ENCODE data around the gene CDC42. TPM values are rescaled to one million over a fixed set of nuclear protein-coding genes. Genes with fewer than 3 reads are reported as not detected.

CDC42 gene
- polyA plus RNA-seq, 3 donors = 210 to 731 (median 606) TPM

DNA sequence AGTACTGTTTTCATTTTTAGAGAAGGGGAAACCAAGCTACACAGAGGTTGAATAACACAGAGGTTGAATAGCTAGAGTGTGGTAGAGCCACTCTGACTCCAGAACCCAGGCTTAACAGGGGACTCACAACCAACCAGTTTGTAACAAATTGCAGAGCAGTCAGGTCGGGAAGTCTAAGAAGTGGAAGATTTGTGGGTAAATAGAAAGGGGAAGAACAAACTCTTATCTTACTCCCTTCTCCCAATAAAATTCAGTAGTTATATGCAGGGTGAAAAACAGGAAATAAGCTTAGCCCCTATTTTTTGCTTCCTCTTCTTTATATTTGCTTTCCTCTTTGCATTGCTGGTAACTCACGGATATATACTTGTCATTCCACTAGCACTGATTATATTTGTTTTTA lies 23.2 kb downstream of the CDC42 start:
- no peak overlapping the region for H2AFZ ChIP-seq (ENCODE audit: insufficient read depth, low read depth, low read length, poor library complexity, severe bottlenecking)
- peak; percentile 30 to 64 (median 47) for DNase-seq
- H3K9me3 ChIP-seq (replicated peaks in 1 of 2; ENCODE audit: control insufficient read depth in 1 of 2, insufficient read depth in 1 of 2, low read length in 2 of 2) = no peaks in the 10 kb centered on the region
- H3K9ac ChIP-seq (ENCODE audit: insufficient read depth, low read length, poor library complexity, severe bottlenecking) = no peak overlapping the region
- no peaks in the 10 kb centered on the region for H3K27me3 ChIP-seq (ENCODE audit: control insufficient read depth in 2 of 2, insufficient read depth in 2 of 2, low read length in 2 of 2)
- H3K79me2 ChIP-seq (ENCODE audit: insufficient read depth, low read length) = peaks cover 100% of the 10 kb centered on the region
- peak overlapping the region; percentile 54 for H3K4me2 ChIP-seq (replicated peaks; ENCODE audit: extremely low read depth, low read length, poor library complexity, severe bottlenecking)
- peak overlapping the region; percentile 58 to 77 for H3K27ac ChIP-seq (ENCODE audit: low read depth in 1 of 2, low read length in 2 of 2)
- no peaks in the 10 kb centered on the region for H3K27me3 Mint-ChIP-seq (ENCODE audit: low read depth in 3 of 3)
- TF ChIP-seq, protein P1, sequence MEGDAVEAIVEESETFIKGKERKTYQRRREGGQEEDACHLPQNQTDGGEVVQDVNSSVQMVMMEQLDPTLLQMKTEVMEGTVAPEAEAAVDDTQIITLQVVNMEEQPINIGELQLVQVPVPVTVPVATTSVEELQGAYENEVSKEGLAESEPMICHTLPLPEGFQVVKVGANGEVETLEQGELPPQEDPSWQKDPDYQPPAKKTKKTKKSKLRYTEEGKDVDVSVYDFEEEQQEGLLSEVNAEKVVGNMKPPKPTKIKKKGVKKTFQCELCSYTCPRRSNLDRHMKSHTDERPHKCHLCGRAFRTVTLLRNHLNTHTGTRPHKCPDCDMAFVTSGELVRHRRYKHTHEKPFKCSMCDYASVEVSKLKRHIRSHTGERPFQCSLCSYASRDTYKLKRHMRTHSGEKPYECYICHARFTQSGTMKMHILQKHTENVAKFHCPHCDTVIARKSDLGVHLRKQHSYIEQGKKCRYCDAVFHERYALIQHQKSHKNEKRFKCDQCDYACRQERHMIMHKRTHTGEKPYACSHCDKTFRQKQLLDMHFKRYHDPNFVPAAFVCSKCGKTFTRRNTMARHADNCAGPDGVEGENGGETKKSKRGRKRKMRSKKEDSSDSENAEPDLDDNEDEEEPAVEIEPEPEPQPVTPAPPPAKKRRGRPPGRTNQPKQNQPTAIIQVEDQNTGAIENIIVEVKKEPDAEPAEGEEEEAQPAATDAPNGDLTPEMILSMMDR (IDR thresholded peaks at IDR 0.05) = no peak
- peak overlapping the region; percentile 81 to 93 (median 91) for H3K27ac Mint-ChIP-seq
- WGBS (ENCODE audit: insufficient coverage) = no CpG with 5 or more reads among the region's 2 CpGs
- intact Hi-C loops (cut with micrococcal nuclease) = loop anchor here in 1 of 2 donors (5.0 kb wide), 1 partner anchor 53 kb away; no protein-coding TSS in a partner anchor
- H3K9me3 Mint-ChIP-seq = peaks cover 0 to 1% (median 0%) of the 10 kb centered on the region in 7 donors
- peaks cover 37 to 57% of the 10 kb centered on the region in 2 donors for H3K36me3 Mint-ChIP-seq
- H3K4me1 Mint-ChIP-seq = peaks cover 78% of the 10 kb centered on the region
- peak overlapping the region in 1 of 3 experiments; percentile 66 for H3K4me3 ChIP-seq (replicated peaks in 1 of 3; ENCODE audit: low read depth in 2 of 3, low read length in 3 of 3)
- H3K4me3 Mint-ChIP-seq = peak overlapping the region; percentile 51 to 75
- peaks cover 23 to 46% of the 10 kb centered on the region in 2 donors for H3K36me3 ChIP-seq (replicated peaks in 1 of 2; ENCODE audit: control insufficient read depth in 1 of 2, insufficient read depth in 2 of 2, low read length in 2 of 2)
- H4K20me1 ChIP-seq (ENCODE audit: insufficient read depth, low read length) = peaks cover 100% of the 10 kb centered on the region
- peaks cover 55 to 69% of the 10 kb centered on the region in 2 donors for H3K4me1 ChIP-seq (ENCODE audit: control insufficient read depth in 1 of 2, insufficient read depth in 2 of 2, low read length in 2 of 2)

DNA sequence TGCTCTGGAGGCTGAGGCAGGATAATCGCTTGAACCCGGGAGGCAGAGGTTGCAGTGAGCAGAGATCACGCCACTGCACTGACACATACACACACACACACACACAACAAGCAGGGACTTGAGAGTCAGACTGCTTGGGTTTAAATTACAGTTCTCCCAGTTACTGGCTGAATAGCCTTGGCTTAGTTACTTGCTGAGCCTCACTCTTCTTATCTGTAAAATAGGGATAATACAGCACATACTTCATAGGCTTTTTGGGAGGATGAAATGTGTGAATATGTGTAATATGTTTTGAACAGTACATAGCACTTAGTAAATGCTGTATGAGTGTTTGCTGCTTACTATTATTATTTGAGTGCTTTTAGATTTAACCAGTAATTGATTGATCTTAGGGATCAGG lies 23.8 kb downstream of the CDC42 start:
- peaks cover 100% of the 10 kb centered on the region for H3K79me2 ChIP-seq (ENCODE audit: insufficient read depth, low read length)
- H3K27me3 ChIP-seq (ENCODE audit: control insufficient read depth in 2 of 2, insufficient read depth in 2 of 2, low read length in 2 of 2) = no peaks in the 10 kb centered on the region
- Mint-ChIP-seq H3K36me3 (peaks cover 42 to 58% of the 10 kb centered on the region in 2 donors), H3K4me3 (peak overlapping the region; percentile 51 to 75), H3K27ac (peak overlapping the region; percentile 81 to 93 (median 91)), H3K4me1 (peaks cover 75% of the 10 kb centered on the region), H3K9me3 (no peaks in the 10 kb centered on the region), H3K27me3 (ENCODE audit: low read depth in 3 of 3) (no peaks in the 10 kb centered on the region)
- H3K27ac ChIP-seq (ENCODE audit: low read depth in 1 of 2, low read length in 2 of 2) = peak overlapping the region; percentile 58 to 77
- TF ChIP-seq, protein P1 (IDR thresholded peaks at IDR 0.05) = no peak
- intact Hi-C loops (cut with micrococcal nuclease) = loop anchor here in 1 of 2 donors (5.0 kb wide), 1 partner anchor 54 kb away; no protein-coding TSS in a partner anchor
- DNase-seq = no peak
- peak overlapping the region in 2 of 3 experiments; percentile 25 to 66 for H3K4me3 ChIP-seq (replicated peaks in 1 of 3; ENCODE audit: low read depth in 2 of 3, low read length in 3 of 3)
- peaks cover 100% of the 10 kb centered on the region for H4K20me1 ChIP-seq (ENCODE audit: insufficient read depth, low read length)
- H3K4me2 ChIP-seq (replicated peaks; ENCODE audit: extremely low read depth, low read length, poor library complexity, severe bottlenecking) = peak overlapping the region; percentile 54
- 84% methylated on average over 3 of the region's 3 CpGs for WGBS (ENCODE audit: insufficient coverage)
- H3K4me1 ChIP-seq (ENCODE audit: control insufficient read depth in 1 of 2, insufficient read depth in 2 of 2, low read length in 2 of 2) = peaks cover 53 to 63% of the 10 kb centered on the region in 2 donors
- no peaks in the 10 kb centered on the region for H3K9me3 ChIP-seq (replicated peaks in 1 of 2; ENCODE audit: control insufficient read depth in 1 of 2, insufficient read depth in 1 of 2, low read length in 2 of 2)
- no peak overlapping the region for H2AFZ ChIP-seq (ENCODE audit: insufficient read depth, low read depth, low read length, poor library complexity, severe bottlenecking)
- H3K36me3 ChIP-seq (replicated peaks in 1 of 2; ENCODE audit: control insufficient read depth in 1 of 2, insufficient read depth in 2 of 2, low read length in 2 of 2) = peaks cover 29 to 52% of the 10 kb centered on the region in 2 donors
- H3K9ac ChIP-seq (ENCODE audit: insufficient read depth, low read length, poor library complexity, severe bottlenecking) = no peak overlapping the region
